Ishikawa (cell line): ENCODE measurements around the gene SLC18A2.

ENCODE experiments used
- CEBPB ChIP-seq: IDR thresholded peaks from 2 replicates; pipeline ENCODE4 v1.6.1; 2012
- CREB1 ChIP-seq: IDR thresholded peaks from 2 replicates; pipeline ENCODE4 v1.6.1; 2012; ENCODE audit warnings: low read depth
- EP300 ChIP-seq: IDR thresholded peaks from 2 replicates; pipeline ENCODE4 v1.6.1; 2012; ENCODE audit warnings: borderline replicate concordance
- NFIC ChIP-seq: IDR thresholded peaks from 2 replicates; pipeline ENCODE4 v1.6.1; 2012
- RAD21 ChIP-seq: IDR thresholded peaks from 2 replicates; pipeline ENCODE4 v1.6.1; 2012; ENCODE audit warnings: low read depth
- TAF1 ChIP-seq: IDR thresholded peaks from 2 replicates; pipeline ENCODE4 v1.6.1; 2012; ENCODE audit warnings: low read depth, mild to moderate bottlenecking
- USF1 ChIP-seq: IDR thresholded peaks from 2 replicates; pipeline ENCODE4 v1.6.1; 2012
- YY1 ChIP-seq: IDR thresholded peaks from 2 replicates; pipeline ENCODE4 v1.6.1; 2012; ENCODE audit warnings: low read depth
- ZBTB7A ChIP-seq: IDR thresholded peaks from 2 replicates; pipeline ENCODE4 v1.6.1; 2012; ENCODE audit warnings: low read depth
- TF ChIP-seq, protein P1 (sequence below): IDR thresholded peaks from 2 replicates; pipeline ENCODE4 v1.6.1; 2012
- TF ChIP-seq, protein P2 (sequence below): IDR thresholded peaks from 2 replicates; pipeline ENCODE4 v1.6.1; 2012; ENCODE audit warnings: low read depth, mild to moderate bottlenecking

SLC18A2 gene

GRCh38 chr10:117253908-117254307 is 13.0 kb downstream of the SLC18A2 start:
- TF ChIP-seq CREB1, result no peak
- TF ChIP-seq, protein P1, sequence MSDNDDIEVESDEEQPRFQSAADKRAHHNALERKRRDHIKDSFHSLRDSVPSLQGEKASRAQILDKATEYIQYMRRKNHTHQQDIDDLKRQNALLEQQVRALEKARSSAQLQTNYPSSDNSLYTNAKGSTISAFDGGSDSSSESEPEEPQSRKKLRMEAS, result no peak
- no peak for TF ChIP-seq TAF1
- TF ChIP-seq, protein P2, sequence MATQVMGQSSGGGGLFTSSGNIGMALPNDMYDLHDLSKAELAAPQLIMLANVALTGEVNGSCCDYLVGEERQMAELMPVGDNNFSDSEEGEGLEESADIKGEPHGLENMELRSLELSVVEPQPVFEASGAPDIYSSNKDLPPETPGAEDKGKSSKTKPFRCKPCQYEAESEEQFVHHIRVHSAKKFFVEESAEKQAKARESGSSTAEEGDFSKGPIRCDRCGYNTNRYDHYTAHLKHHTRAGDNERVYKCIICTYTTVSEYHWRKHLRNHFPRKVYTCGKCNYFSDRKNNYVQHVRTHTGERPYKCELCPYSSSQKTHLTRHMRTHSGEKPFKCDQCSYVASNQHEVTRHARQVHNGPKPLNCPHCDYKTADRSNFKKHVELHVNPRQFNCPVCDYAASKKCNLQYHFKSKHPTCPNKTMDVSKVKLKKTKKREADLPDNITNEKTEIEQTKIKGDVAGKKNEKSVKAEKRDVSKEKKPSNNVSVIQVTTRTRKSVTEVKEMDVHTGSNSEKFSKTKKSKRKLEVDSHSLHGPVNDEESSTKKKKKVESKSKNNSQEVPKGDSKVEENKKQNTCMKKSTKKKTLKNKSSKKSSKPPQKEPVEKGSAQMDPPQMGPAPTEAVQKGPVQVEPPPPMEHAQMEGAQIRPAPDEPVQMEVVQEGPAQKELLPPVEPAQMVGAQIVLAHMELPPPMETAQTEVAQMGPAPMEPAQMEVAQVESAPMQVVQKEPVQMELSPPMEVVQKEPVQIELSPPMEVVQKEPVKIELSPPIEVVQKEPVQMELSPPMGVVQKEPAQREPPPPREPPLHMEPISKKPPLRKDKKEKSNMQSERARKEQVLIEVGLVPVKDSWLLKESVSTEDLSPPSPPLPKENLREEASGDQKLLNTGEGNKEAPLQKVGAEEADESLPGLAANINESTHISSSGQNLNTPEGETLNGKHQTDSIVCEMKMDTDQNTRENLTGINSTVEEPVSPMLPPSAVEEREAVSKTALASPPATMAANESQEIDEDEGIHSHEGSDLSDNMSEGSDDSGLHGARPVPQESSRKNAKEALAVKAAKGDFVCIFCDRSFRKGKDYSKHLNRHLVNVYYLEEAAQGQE, result no peak
- no peak for TF ChIP-seq RAD21
- no peak for TF ChIP-seq ZBTB7A
- TF ChIP-seq NFIC, result no peak
- no peak for TF ChIP-seq CEBPB
- no peak for TF ChIP-seq YY1
- no peak for TF ChIP-seq USF1

DNA sequence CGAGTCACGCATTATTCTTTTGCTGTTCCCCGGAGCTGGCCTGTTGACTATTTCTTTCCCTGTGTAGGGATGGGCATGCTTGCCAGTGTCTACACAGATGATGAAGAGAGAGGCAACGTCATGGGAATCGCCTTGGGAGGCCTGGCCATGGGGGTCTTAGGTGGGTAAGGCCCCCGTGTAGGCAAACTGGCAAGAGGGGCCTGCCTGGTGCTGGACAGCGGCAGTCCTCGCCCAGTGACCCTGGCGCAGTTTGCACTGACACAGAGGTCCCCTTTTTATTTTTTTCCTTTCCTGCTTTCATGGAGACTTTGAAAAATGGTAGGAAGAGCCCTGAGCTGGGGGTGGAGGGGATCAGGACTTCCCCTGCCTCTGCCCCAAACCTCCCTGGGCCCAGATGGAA is 13.4 kb downstream of the SLC18A2 start:
- TF ChIP-seq, protein P2, result peak; percentile 69
- TF ChIP-seq ZBTB7A, result no peak

GRCh38 chr10:117254774-117255735 is 14.1 kb downstream of the SLC18A2 start:
- no peak for TF ChIP-seq CEBPB
- TF ChIP-seq YY1, result no peak
- no peak for TF ChIP-seq USF1

- TF ChIP-seq CEBPB, result no peak
- TF ChIP-seq, protein P2, result no peak
Measured at GRCh38 chr10:117255835-117256460, 15.0 kb downstream of the SLC18A2 start.

GRCh38 chr10:117256910-117257309 is 16.0 kb downstream of the SLC18A2 start:
- no peak for TF ChIP-seq TAF1
- peak; percentile 42; the same call in 1 of the 2 replicates for TF ChIP-seq CEBPB
- TF ChIP-seq, protein P2, result no peak
- no peak for TF ChIP-seq USF1
- TF ChIP-seq EP300, result no peak
